K562 (cell line): ENCODE measurements around the gene USP46. TPM values are rescaled to one million over a fixed set of nuclear protein-coding genes. Genes with fewer than 3 reads are reported as not detected.

Source experiments
- ATAC-seq: fragments of 200-7000 bp; cut with Tn5 transposase; 3 replicates; pipeline ENCODE4 v1.9.1; 2020; ENCODE audit warnings: moderate library complexity
- BruUV-seq: library from RNA; stranded (reverse); fragments of 400-500 nt; replicated peaks from 2 replicates; lab custom pipeline; 2021; lab: Mats Ljungman, UMichigan
- CTCF ChIA-PET: fragments of 300-600 bp; formaldehyde crosslinking; extraction: SDS; loops from one replicate; lab custom pipeline; 2021; ENCODE audit warnings: low intra/inter-chr PET ratio; lab: Yijun Ruan, JAX
- POLR2A ChIA-PET: fragments of 300-600, 350-650 bp; sonication (Branson Sonifier 250); formaldehyde crosslinking; extraction: SDS; loops from one replicate; lab custom pipeline; 2021; ENCODE audit warnings: antibody characterized with exemption, inconsistent platforms; lab: Yijun Ruan, JAX
- DNase-seq, 4 experiments: peaks; one replicate each; pipeline versions ENCODE4 v3.0.0 to v3.0.0-alpha.2; 2011 to 2018; ENCODE audit warnings: low spot score in 3 of 4, mixed read lengths in 3 of 4; ENCODE audit errors: extremely low read depth in 1 of 4
- FAIRE-seq: peaks from 2 replicates; lab custom pipeline; 2011; peaks lifted over from hg19 to GRCh38; lab: Jason Lieb, UNC
- H2AFZ ChIP-seq: 2 replicates; pipeline ENCODE4 v1.6.0; 2011; ENCODE audit warnings: low read depth, low read length, control low read depth, inconsistent platforms
- H3K27ac ChIP-seq: fragments of 200-600 bp; 3 replicates; pipeline ENCODE4 v1.8.0; 2011; ENCODE audit warnings: low read depth, mild to moderate bottlenecking, control low read depth, inconsistent platforms, low read length, moderate library complexity, mixed read lengths; ENCODE audit errors: extremely low read depth
- H3K27me3 ChIP-seq, 2 experiments: fragments of 300-600 bp in 1 of 2; 2 replicates in 1 of 2; 3 replicates in 1 of 2; pipeline versions ENCODE4 v1.6.0 to v1.8.0; 2011; ENCODE audit warnings: inconsistent platforms in 2 of 2, low read length in 2 of 2, mild to moderate bottlenecking in 1 of 2, mixed read lengths in 1 of 2, moderate library complexity in 1 of 2; ENCODE audit not compliant: control insufficient read depth in 2 of 2, insufficient read depth in 2 of 2
- H3K36me3 ChIP-seq: fragments of 300-600 bp; 3 replicates; pipeline ENCODE4 v1.8.0; 2011; ENCODE audit warnings: mild to moderate bottlenecking, low read length, inconsistent platforms; ENCODE audit not compliant: control insufficient read depth, insufficient read depth
- H3K4me1 ChIP-seq, 2 experiments: fragments of 200-600 bp in 1 of 2; replicated peaks in 1 of 2; 2 replicates in 1 of 2; 3 replicates in 1 of 2; pipeline versions ENCODE4 v1.5.1 to v1.8.0; 2011; ENCODE audit warnings: inconsistent platforms in 2 of 2, low read length in 2 of 2, mild to moderate bottlenecking in 1 of 2, mixed read lengths in 1 of 2, moderate library complexity in 1 of 2; ENCODE audit not compliant: control insufficient read depth in 2 of 2, insufficient read depth in 2 of 2
- H3K4me2 ChIP-seq: 2 replicates; pipeline ENCODE4 v1.6.1; 2011; ENCODE audit warnings: low read length, control low read depth, inconsistent platforms, mixed read lengths; ENCODE audit not compliant: insufficient read depth
- H3K4me3 ChIP-seq: fragments of 200-600 bp; sonication (generic), shearing (Covaris generic); 2 replicates; pipeline ENCODE4 v1.5.1; 2016; ENCODE audit warnings: control low read depth, inconsistent platforms
- H3K79me2 ChIP-seq: fragments of 200-600 bp; 3 replicates; pipeline ENCODE4 v1.8.0; 2011; ENCODE audit warnings: low read length, inconsistent platforms; ENCODE audit not compliant: control insufficient read depth, insufficient read depth
- H3K9ac ChIP-seq, 2 experiments: 2 replicates each; pipeline versions ENCODE4 v1.6.0 to v1.6.1; 2011; ENCODE audit warnings: low read depth in 2 of 2, low read length in 2 of 2, control low read depth in 1 of 2, inconsistent platforms in 1 of 2, mild to moderate bottlenecking in 1 of 2, mixed read lengths in 1 of 2; ENCODE audit not compliant: insufficient read depth in 1 of 2
- H3K9me1 ChIP-seq: one replicate; pipeline ENCODE4 v1.6.0; 2011; ENCODE audit warnings: inconsistent platforms, mild to moderate bottlenecking, low read length, moderate library complexity; ENCODE audit not compliant: control insufficient read depth, insufficient read depth
- H3K9me3 ChIP-seq: replicated peaks from 2 replicates; pipeline ENCODE4 v1.5.1; 2011; ENCODE audit warnings: low read depth, low read length, inconsistent platforms; ENCODE audit not compliant: control insufficient read depth, insufficient read depth
- H4K20me1 ChIP-seq: replicated peaks from 2 replicates; pipeline ENCODE4 v1.6.1; 2011; ENCODE audit warnings: low read length, inconsistent platforms, mixed read lengths; ENCODE audit not compliant: control insufficient read depth, insufficient read depth
- GATA2 ChIP-seq: sonication (generic); formaldehyde crosslinking; IDR thresholded peaks from 2 replicates; pipeline ENCODE4 v1.4.0; 2020; ENCODE audit warnings: mild to moderate bottlenecking, missing genetic modification reagents
- HES1 ChIP-seq: fragments of 450-650 bp; IDR thresholded peaks from 2 replicates; pipeline ENCODE4 v1.6.1; 2016; ENCODE audit warnings: low read depth, mild to moderate bottlenecking, moderate library complexity
- ID3 ChIP-seq, 2 experiments: fragments of 250-450 bp in 1 of 2; fragments of 450-650 bp in 1 of 2; sonication (Bioruptor Pico) in 1 of 2; IDR thresholded peaks; 2 replicates each; pipeline versions ENCODE4 v1.6.1 to v1.8.0; 2016 to 2021; ENCODE audit warnings: mild to moderate bottlenecking in 2 of 2, moderate library complexity in 2 of 2, missing compliant biosample characterization in 1 of 2, missing genetic modification characterization in 1 of 2
- MCM2 ChIP-seq: fragments of 450-650 bp; IDR thresholded peaks from 2 replicates; pipeline ENCODE4 v1.6.1; 2017; ENCODE audit warnings: low read depth, mild to moderate bottlenecking
- POLR2B ChIP-seq: fragments of 450-650 bp; IDR thresholded peaks from 2 replicates; pipeline ENCODE4 v1.6.1; 2018; ENCODE audit warnings: low read depth; ENCODE audit not compliant: partially characterized antibody
- PRPF4 ChIP-seq: fragments of 200-400 bp; formaldehyde crosslinking; IDR thresholded peaks from one replicate; pipeline ENCODE4 v1.6.1; 2017; ENCODE audit warnings: low read length, low read depth, mild to moderate bottlenecking; ENCODE audit not compliant: insufficient read depth, poor library complexity, severe bottlenecking
- PURB ChIP-seq: sonication (generic); formaldehyde crosslinking; IDR thresholded peaks from 2 replicates; pipeline ENCODE4 v1.9.0; 2021; ENCODE audit warnings: low read depth, mild to moderate bottlenecking, missing genetic modification reagents
- PYGO2 ChIP-seq: fragments of 450-650 bp; IDR thresholded peaks from 2 replicates; pipeline ENCODE4 v1.6.1; 2016; ENCODE audit warnings: mild to moderate bottlenecking, missing genetic modification characterization, moderate library complexity, missing compliant biosample characterization
- USF1 ChIP-seq: sonication (generic); formaldehyde crosslinking; IDR thresholded peaks from 2 replicates; pipeline ENCODE4 v1.9.0; 2022; ENCODE audit warnings: mild to moderate bottlenecking, missing genetic modification reagents
- ZBTB1 ChIP-seq: sonication (generic); formaldehyde crosslinking; IDR thresholded peaks from 2 replicates; pipeline ENCODE4 v1.8.1; 2023; ENCODE audit warnings: missing genetic modification reagents, low read depth, mild to moderate bottlenecking, borderline replicate concordance
- WGBS: fragments of 100-300 bp; shearing (Covaris generic); methylation state at CpG from one replicate; pipeline ENCODE4 v1.1.6; 2016; ENCODE audit warnings: low coverage, mixed read lengths; ENCODE audit not compliant: insufficient coverage; ENCODE audit errors: missing lambda C conversion rate; 5-methylcytosine and 5-hydroxymethylcytosine counted together
- in situ Hi-C: fragments of 300-500 bp; cut with MboI; formaldehyde crosslinking; loops from 4 replicates; pipeline ENCODE4 v1.15.0; 2018; ENCODE audit warnings: inconsistent platforms, mixed read lengths
- intact Hi-C: fragments of 100-400 bp; cut with micrococcal nuclease; formaldehyde crosslinking; loops from 2 replicates; pipeline ENCODE4 v1.14.2; 2022
- polyA plus RNA-seq, 8 experiments: library from polyadenylated mRNA; depleted of rRNA in 4 of 8; stranded (reverse) in 5 of 8; unstranded in 3 of 8; fragments of >200 nt; fragmentation: Nextera tagmentation in 2 of 8; fragmentation: Illumina TruSeq in 1 of 8; extraction: Ambion mirVana in 2 of 8; extraction: Trizol in 1 of 8; gene quantifications; 2 replicates each; pipeline versions ENCODE4 v1.2.1 to v1.2.3, GENCODE V29; 2011 to 2014; ENCODE audit warnings: inconsistent platforms in 1 of 8, missing spikeins in 1 of 8
- total RNA-seq, 7 experiments: library from RNA; depleted of rRNA in 6 of 7; stranded (reverse); fragments of >200 nt in 6 of 7; fragmentation: Illumina TruSeq in 2 of 7; extraction: Trizol in 2 of 7; gene quantifications; 2 replicates each; pipeline versions ENCODE4 v1.2.1 to v1.2.3, GENCODE V29; 2011 to 2021; ENCODE audit warnings: low replicate concordance in 1 of 7

The USP46 gene
- total and polyA plus RNA-seq, 9 of the 15 experiments (the other 6 are each of a cell fraction or from before 2014, with no cell fraction given) = 3.0 to 11.7 (median 8.4) TPM

GRCh38 chr4:52612341-52612740, 46.8 kb downstream of the USP46 start:
- H4K20me1 ChIP-seq = no peaks in the 10 kb centered on the region
- no peak overlapping the region for H3K27ac ChIP-seq
- no peak overlapping the region for H3K4me2 ChIP-seq
- no peak overlapping the region for H3K4me3 ChIP-seq
- H3K9ac ChIP-seq = no peak overlapping the region
- BruUV-seq = no TSS peak
- H3K36me3 ChIP-seq = peaks cover 6% of the 10 kb centered on the region; the same call in 1 of the 3 replicates
- intact Hi-C loops = no loop called here
- H2AFZ ChIP-seq = no peak overlapping the region
- no peak for FAIRE-seq
- no peaks in the 10 kb centered on the region for H3K4me1 ChIP-seq
- ATAC-seq = no peak
- H3K9me1 ChIP-seq = no peaks in the 10 kb centered on the region
- no peaks in the 10 kb centered on the region for H3K79me2 ChIP-seq
- ChIA-PET POLR2A (no interaction called here), CTCF (no interaction called here)
- in situ Hi-C loops = no loop called here
- 33% methylated on average over 1 of the region's 1 CpG for WGBS
- H3K9me3 ChIP-seq = no peaks in the 10 kb centered on the region; the same call in 1 of the 2 replicates
- DNase-seq = no peak
- no peaks in the 10 kb centered on the region for H3K27me3 ChIP-seq
- TF ChIP-seq USF1 (CRISPR knock-in tag) (0 out of 2 replicates have a peak, but pooled peaks have one; percentile 10), ID3 (CRISPR knock-in tag; IDR thresholded peaks at IDR 0.05) (no peak), ID3 (tag; IDR thresholded peaks at IDR 0.05) (no peak)

GRCh38 chr4:52611030-52611555, 48.0 kb downstream of the USP46 start:
- Histone ChIP-seq H3K4me1 (no peaks in the 10 kb centered on the region), H3K9ac (no peak overlapping the region), H3K9me3 (no peaks in the 10 kb centered on the region; the same call in 1 of the 2 replicates), H3K27ac (no peak overlapping the region), H4K20me1 (no peaks in the 10 kb centered on the region), H3K9me1 (no peaks in the 10 kb centered on the region), H3K4me2 (no peak overlapping the region), H2AFZ (no peak overlapping the region), H3K27me3 (no peaks in the 10 kb centered on the region), H3K79me2 (no peaks in the 10 kb centered on the region), H3K4me3 (no peak overlapping the region), H3K36me3 (peaks cover 6% of the 10 kb centered on the region; the same call in 1 of the 3 replicates)
- intact Hi-C loops (no loop called here), in situ Hi-C loops (no loop called here)
- POLR2A ChIA-PET = interaction anchor here (0.6 kb wide), 1 partner anchor 750 kb away, joined by 3 read pairs; no protein-coding TSS in a partner anchor
- WGBS = 87% methylated on average over 6 of the region's 6 CpGs
- FAIRE-seq (no peak), ATAC-seq (no peak), DNase-seq (no peak)
- CTCF ChIA-PET = no interaction called here
- no TSS peak for BruUV-seq
- TF ChIP-seq GATA2 (CRISPR knock-in tag) (no peak), ZBTB1 (no peak), POLR2B (no peak), PYGO2 (tag) (no peak), MCM2 (no peak), PRPF4 (no peak), HES1 (no peak), USF1 (CRISPR knock-in tag) (no peak), PURB (CRISPR knock-in tag) (no peak)
